ENCODE measurements around the gene METTL18.

METTL18 gene

DNA sequence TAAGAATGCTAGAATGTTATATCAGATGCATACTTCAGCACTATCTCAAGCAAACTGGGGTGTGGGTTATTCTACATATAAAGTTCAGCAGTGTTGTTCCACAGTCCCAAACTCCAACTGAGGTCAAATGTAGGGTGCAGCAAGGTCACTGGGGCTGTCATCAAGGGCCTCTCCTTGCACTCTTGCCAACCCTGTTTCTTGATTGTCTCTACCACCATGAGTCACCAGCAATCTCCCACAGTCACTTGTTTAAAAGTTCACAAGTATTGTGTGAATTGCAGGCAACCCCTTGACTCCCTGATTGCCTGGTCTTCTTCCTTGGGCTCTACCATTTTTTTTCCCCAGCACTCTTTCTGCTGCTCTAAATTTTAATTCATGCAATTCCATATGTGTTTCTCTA is 10.6 kb downstream of the METTL18 start:
- DNase-seq = no peak

GRCh38 chr1:169782596-169782995 is 12.1 kb downstream of the METTL18 start:
- no peak for DNase-seq

DNA sequence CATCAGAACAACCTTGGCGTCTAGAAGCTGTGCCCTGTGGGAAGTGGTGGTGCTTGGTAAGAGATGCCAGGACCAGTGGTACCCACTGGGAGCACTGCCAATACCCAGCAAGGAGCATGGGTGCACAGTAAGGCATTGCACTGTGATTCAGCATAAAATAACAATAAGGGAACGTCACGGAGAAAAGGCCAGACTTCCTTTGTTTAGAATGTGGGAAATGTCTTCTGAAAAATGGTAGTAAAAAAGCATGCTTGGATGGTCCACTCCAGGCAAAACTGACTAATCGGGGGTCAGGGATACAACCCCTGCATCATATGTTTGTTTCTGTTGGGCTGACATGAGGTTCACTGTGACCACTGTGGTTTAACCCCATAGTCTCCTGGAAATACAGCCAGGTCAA is 14.7 kb downstream of the METTL18 start:
- DNase-seq = no peak

- DNase-seq = no peak
These were observed 15.6 kb downstream of the METTL18 start for GRCh38 chr1:169779150-169779549.

DNA sequence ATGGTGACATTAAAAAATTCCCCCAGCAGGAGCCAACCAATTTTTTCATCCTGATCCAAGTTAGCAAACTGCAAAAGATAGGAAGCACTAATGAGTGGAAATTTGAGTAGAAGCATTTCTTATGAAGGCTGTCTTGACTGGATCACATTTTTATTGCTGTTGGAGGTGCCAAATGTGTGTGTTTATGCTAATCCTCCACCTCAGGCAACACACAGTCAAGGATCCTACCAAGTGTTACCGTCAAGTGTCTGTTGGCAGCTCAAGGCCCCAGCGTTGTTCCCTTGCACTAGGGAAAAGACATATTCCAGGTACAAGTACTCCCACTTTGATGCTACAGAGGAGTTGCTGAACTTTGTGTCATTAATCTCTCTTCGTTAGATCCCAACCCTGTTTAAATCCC is 18.3 kb downstream of the METTL18 start:
- no peak for DNase-seq

GRCh38 chr1:169768161-169768560 is 26.5 kb downstream of the METTL18 start:
- no peak for DNase-seq

DNA sequence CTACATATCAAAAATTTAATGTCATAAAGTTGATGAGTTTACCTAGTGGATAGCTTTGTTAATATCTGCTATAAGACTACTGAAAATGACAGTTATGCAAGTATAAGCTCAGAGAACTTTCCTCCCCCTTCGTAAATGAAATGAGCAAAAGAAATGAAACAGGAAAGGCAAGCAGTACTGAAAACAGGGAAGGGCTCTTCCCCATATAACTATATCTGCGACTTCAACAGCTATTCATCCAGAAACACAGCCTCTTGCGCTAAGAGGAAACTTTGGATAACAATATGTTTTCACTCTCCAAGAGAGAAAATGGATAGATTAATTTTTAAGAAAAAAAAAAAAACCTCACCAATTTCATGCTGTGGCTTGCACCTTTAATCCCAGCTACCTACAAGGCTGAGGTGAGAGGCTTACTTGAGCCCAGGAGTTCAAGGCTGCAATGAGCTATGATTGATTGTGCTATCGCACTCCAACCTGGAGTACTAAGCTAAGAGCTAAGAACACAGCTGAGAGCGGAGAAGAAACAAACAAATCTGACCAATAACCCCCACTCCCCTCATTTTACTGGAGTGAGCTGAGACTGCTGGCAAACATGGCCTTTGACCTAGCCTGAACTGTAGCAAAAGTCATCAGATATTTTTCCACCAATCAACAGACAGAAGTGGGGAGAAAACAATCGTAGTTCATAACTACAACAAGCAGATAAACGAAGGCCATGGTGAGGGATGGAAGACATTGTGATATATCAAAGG is 29.0 kb downstream of the METTL18 start:
- no peak for DNase-seq

DNA sequence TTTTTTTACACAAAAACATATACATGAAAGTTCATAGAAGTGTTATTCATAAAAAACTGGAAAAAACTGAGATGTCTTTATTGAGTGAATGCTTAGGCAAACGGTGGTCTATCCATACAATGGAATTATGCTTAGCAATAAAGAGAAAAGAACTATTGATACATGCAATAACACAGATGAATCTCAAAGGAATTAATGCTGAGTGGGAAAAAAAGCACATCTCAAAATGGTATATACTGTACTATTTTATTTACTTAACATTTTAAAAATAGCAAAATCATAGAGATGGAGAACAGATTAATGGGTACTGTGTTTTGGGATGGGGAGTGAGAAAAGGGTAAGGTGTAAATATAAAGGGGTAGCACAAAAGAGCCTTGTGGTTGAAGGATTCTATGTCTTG is 29.8 kb downstream of the METTL18 start:
- no peak for DNase-seq

- DNase-seq = no peak
These were observed 32.0 kb downstream of the METTL18 start for GRCh38 chr1:169762699-169763098.

GRCh38 chr1:169759038-169759437 is 35.7 kb downstream of the METTL18 start:
- no peak for DNase-seq

GRCh38 chr1:169753549-169753948 is 41.2 kb downstream of the METTL18 start:
- no peak for DNase-seq

- no peak for DNase-seq
These were observed 44.7 kb downstream of the METTL18 start for GRCh38 chr1:169750041-169750440.

DNA sequence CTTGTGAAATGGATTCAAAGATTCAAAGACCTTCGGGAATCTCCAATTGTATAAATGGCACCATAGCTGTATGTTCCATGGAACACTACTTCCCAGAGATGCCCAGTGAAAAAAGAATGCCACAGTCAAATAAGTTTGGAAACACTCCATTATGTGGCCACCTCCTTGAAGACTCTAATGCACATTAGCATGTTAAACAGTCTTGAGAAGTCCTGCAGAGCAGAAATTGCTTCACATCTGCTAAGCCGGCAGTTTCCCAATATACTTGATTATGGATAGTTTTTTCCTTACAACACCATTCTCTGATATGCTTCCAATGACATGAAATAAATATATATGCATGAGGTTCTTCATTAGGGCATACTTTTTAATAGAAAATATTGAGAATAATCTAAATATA is 48.2 kb downstream of the METTL18 start:
- DNase-seq = no peak

DNA sequence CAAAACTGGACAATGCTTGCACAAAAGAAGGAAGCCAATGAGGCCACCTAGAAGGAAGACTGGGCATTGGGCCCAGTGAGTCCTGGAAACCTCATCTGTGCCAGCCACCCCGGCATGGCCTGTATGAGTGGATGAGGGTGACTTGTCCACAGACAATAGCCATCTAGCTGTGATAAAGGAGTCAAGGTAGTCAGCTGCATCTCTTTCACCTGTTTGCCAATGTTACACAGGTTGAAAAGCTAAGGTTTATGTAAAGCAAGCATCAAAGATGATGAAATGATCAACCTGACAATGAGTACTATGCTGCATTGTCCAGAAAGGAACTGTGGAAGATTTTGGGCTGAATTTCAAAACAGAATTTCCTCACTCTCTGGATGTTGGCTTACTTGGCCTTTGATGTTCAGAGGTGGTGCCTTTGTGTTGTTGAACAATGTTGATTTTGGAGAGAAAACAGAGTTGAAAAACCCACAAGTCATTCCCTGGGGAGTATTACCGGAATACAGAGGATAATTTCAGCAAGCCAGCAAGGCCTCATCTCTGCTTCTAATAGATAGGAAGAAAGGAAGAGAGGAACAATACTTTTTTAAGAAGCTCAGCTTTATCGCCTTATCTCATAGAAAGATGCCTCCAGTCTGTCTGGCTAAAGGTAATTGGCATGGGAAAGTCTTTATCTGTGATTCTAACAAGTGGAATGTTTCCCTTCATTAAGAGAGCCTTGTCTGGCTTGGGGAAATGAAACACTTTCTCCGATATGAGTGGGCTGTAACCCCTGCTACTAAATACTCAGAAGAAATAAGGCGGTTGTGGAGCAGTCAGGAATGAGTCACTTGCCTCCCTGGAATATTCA is 49.5 kb downstream of the METTL18 start:
- DNase-seq = no peak
